ENCODE measurements around the gene PPBP. TPM values are rescaled to one million over a fixed set of nuclear protein-coding genes. Genes with fewer than 3 reads are reported as not detected.
"Not testable (repeated sequence)": the region's sequence is repeated elsewhere in the genome, so short reads cannot be mapped to it uniquely, and the experiment has no call there.

The PPBP gene
- total and polyA plus RNA-seq, 11 donors = 0.42 to 1.7 (median 0.58) TPM; not detected in 4

GRCh38 chr4:73989928-73990327 lies 1.9 kb upstream of the PPBP start:
- TF ChIP-seq CTCF (IDR thresholded peaks at IDR 0.05) (no peak), POLR2A (IDR thresholded peaks at IDR 0.05) (no peak)

GRCh38 chr4:73989031-73989430 lies 1.0 kb upstream of the PPBP start:
- DNase-seq = no peak
- no peak overlapping the region for H3K27ac ChIP-seq
- H3K27me3 ChIP-seq = peaks cover 0 to 10% (median 0%) of the 10 kb centered on the region in 9 donors
- no peaks in the 10 kb centered on the region for H3K36me3 ChIP-seq
- H3K4me1 ChIP-seq = no peaks in the 10 kb centered on the region
- intact Hi-C loops (cut with DNase I) = no loop called here
- no peak for ATAC-seq
- WGBS, 4 donors = 55 to 67% (median 65%) methylated on average over 3 of the region's 3 CpGs
- no peak overlapping the region for H3K4me3 ChIP-seq
- H3K9me3 ChIP-seq = no peaks in the 10 kb centered on the region
- TF ChIP-seq POLR2A (IDR thresholded peaks at IDR 0.05) = no peak
- no peak for TF ChIP-seq CTCF (IDR thresholded peaks at IDR 0.05)

More at GRCh38 chr4:73989928-73990327, 1.9 kb upstream of the PPBP start:
- 74 to 83% (median 82%) methylated on average over 5 of the region's 5 CpGs for WGBS, 4 donors
- ATAC-seq (no peak), DNase-seq (no peak)
- intact Hi-C loops (cut with DNase I) = no loop called here
- no peaks in the 10 kb centered on the region for H3K4me1 ChIP-seq
- H3K27me3 ChIP-seq = peaks cover 0 to 11% (median 0%) of the 10 kb centered on the region in 9 donors
- no peaks in the 10 kb centered on the region for H3K36me3 ChIP-seq
- no peak overlapping the region for H3K4me3 ChIP-seq
- no peak overlapping the region for H3K27ac ChIP-seq
- no peaks in the 10 kb centered on the region for H3K9me3 ChIP-seq

- peaks cover 0 to 4% (median 0%) of the 10 kb centered on the region in 12 donors for H3K4me1 ChIP-seq
- no peak for ATAC-seq
- H3K4me3 ChIP-seq = no peak overlapping the region
- no peak overlapping the region for H3K27ac ChIP-seq
- no peaks in the 10 kb centered on the region for H3K36me3 ChIP-seq
- intact Hi-C loops (cut with DNase I) = no loop called here
- no peak for DNase-seq
- WGBS, 4 donors = 49 to 62% (median 53%) methylated on average over 1 of the region's 1 CpG
- H3K27me3 ChIP-seq = peaks cover 0 to 16% (median 0%) of the 10 kb centered on the region in 9 donors
- no peaks in the 10 kb centered on the region for H3K9me3 ChIP-seq
- no peak for TF ChIP-seq POLR2A (IDR thresholded peaks at IDR 0.05)
- TF ChIP-seq CTCF (IDR thresholded peaks at IDR 0.05) = no peak
Observed at GRCh38 chr4:73985528-73985852, 2.5 kb downstream of the PPBP start.

- peaks cover 0 to 4% (median 0%) of the 10 kb centered on the region in 12 donors for H3K4me1 ChIP-seq
- no peak overlapping the region for H3K27ac ChIP-seq
- 71 to 76% (median 75%) methylated on average over 4 of the region's 4 CpGs for WGBS, 4 donors
- intact Hi-C loops (cut with DNase I) = no loop called here
- ATAC-seq (no peak), DNase-seq (no peak)
- no peak for TF ChIP-seq POLR2A (IDR thresholded peaks at IDR 0.05)
- TF ChIP-seq CTCF (IDR thresholded peaks at IDR 0.05) = no peak
- H3K27me3 ChIP-seq = peaks cover 0 to 16% (median 0%) of the 10 kb centered on the region in 9 donors
- H3K9me3 ChIP-seq = no peaks in the 10 kb centered on the region
- H3K36me3 ChIP-seq = no peaks in the 10 kb centered on the region
- no peak overlapping the region for H3K4me3 ChIP-seq
Observed at GRCh38 chr4:73984736-73985527, 3.1 kb downstream of the PPBP start.

GRCh38 chr4:73981175-73981574 lies 6.8 kb downstream of the PPBP start:
- H3K27me3 ChIP-seq = peaks cover 0 to 16% (median 0%) of the 10 kb centered on the region in 9 donors
- intact Hi-C loops (cut with DNase I); H3K27ac ChIP-seq; H3K36me3 ChIP-seq; H3K4me1 ChIP-seq; H3K9me3 ChIP-seq; H3K4me3 ChIP-seq; ATAC-seq: not testable (repeated sequence)
- peak in 1 of 5 donors; percentile 45 for DNase-seq
- 77 to 85% (median 80%) methylated on average over 7 of the region's 7 CpGs for WGBS, 4 donors
